ENCODE data around the gene ASB16.

GRCh38 chr17:44176671-44177501 lies 6.4 kb downstream of the ASB16 start:
- no peak for TF ChIP-seq CTCF (IDR thresholded peaks at IDR 0.05; ENCODE audit: low read depth, low read length, poor library complexity, severe bottlenecking)
- no peak for TF ChIP-seq EZH2phosphoT487 (IDR thresholded peaks at IDR 0.05; ENCODE audit: borderline replicate concordance, low read length)
